Fibroblast of lung (primary cell): ENCODE data around the gene QSOX1. TPM values are rescaled to one million over a fixed set of nuclear protein-coding genes. Genes with fewer than 3 reads are reported as not detected.

ENCODE experiments used
- DNase-seq, 2 donors: peaks; one replicate each; pipeline versions ENCODE4 v3.0.0 to v3.0.0-alpha.2; 2010; ENCODE audit warnings: low read depth in 2 of 2
- H2AFZ ChIP-seq: 2 replicates; pipeline ENCODE4 v1.5.1; 2012; ENCODE audit warnings: low read length, control low read depth, inconsistent platforms
- H3K27ac ChIP-seq: 2 replicates; pipeline ENCODE4 v1.5.1; 2011; ENCODE audit warnings: low read length, control low read depth; ENCODE audit not compliant: insufficient read depth
- H3K27me3 ChIP-seq: 2 replicates; pipeline ENCODE4 v1.5.1; 2011; ENCODE audit warnings: mild to moderate bottlenecking, low read length; ENCODE audit not compliant: control insufficient read depth, insufficient read depth
- H3K36me3 ChIP-seq: 2 replicates; pipeline ENCODE4 v1.5.1; 2011; ENCODE audit warnings: low read length; ENCODE audit not compliant: control insufficient read depth, insufficient read depth
- H3K4me1 ChIP-seq: 2 replicates; pipeline ENCODE4 v1.5.1; 2011; ENCODE audit warnings: low read length; ENCODE audit not compliant: control insufficient read depth, insufficient read depth; ENCODE audit errors: extremely low read depth
- H3K4me2 ChIP-seq: 2 replicates; pipeline ENCODE4 v1.5.1; 2011; ENCODE audit warnings: low read length, control low read depth; ENCODE audit not compliant: insufficient read depth; ENCODE audit errors: extremely low read depth
- H3K4me3 ChIP-seq, 4 experiments: fragments of 200-600 bp in 1 of 4; sonication (generic) in 1 of 4; replicated peaks in 1 of 4; 2 replicates each; pipeline ENCODE4 v1.5.1; 2011 to 2016; ENCODE audit warnings: low read length in 4 of 4, low read depth in 3 of 4, mild to moderate bottlenecking in 3 of 4, control low read depth in 2 of 4, inconsistent platforms in 1 of 4, mixed read lengths in 1 of 4; ENCODE audit not compliant: insufficient read depth in 1 of 4; ENCODE audit errors: control extremely low read depth in 1 of 4
- H3K79me2 ChIP-seq: 2 replicates; pipeline ENCODE4 v1.5.1; 2012; ENCODE audit warnings: mild to moderate bottlenecking, low read length, inconsistent platforms; ENCODE audit not compliant: control insufficient read depth, insufficient read depth
- H3K9ac ChIP-seq: 2 replicates; pipeline ENCODE4 v1.5.1; 2011; ENCODE audit warnings: mild to moderate bottlenecking, low read length, control low read depth; ENCODE audit not compliant: insufficient read depth
- H3K9me3 ChIP-seq: 2 replicates; pipeline ENCODE4 v1.5.1; 2012; ENCODE audit warnings: low read depth, low read length; ENCODE audit not compliant: control insufficient read depth, insufficient read depth
- H4K20me1 ChIP-seq: 2 replicates; pipeline ENCODE4 v1.5.1; 2011; ENCODE audit warnings: low read length; ENCODE audit not compliant: control insufficient read depth, insufficient read depth; ENCODE audit errors: extremely low read depth
- CTCF ChIP-seq, 2 donors: IDR thresholded peaks in 1 of 2; conservative IDR thresholded peaks in 1 of 2; 1 replicate in 1 of 2; 2 replicates in 1 of 2; pipeline ENCODE4 v1.5.1; 2011 to 2012; ENCODE audit warnings: low read length in 2 of 2, control low read depth in 1 of 2, inconsistent platforms in 1 of 2, low read depth in 1 of 2, mild to moderate bottlenecking in 1 of 2
- EZH2 ChIP-seq: IDR thresholded peaks from 2 replicates; pipeline ENCODE4 v1.5.1; 2012; ENCODE audit warnings: low read length, control low read depth, mild to moderate bottlenecking; ENCODE audit errors: missing control alignments
- polyA plus RNA-seq, 2 donors: library from polyadenylated mRNA; depleted of rRNA in 1 of 2; stranded (reverse) in 1 of 2; unstranded in 1 of 2; fragments of >200 nt; gene quantifications; 2 replicates each; pipeline ENCODE4 v1.2.1, GENCODE V29; 2011 to 2012; ENCODE audit warnings: missing spikeins in 1 of 2
- total RNA-seq: library from RNA; depleted of rRNA; stranded (reverse); fragments of >200 nt; gene quantifications from 2 replicates; pipeline ENCODE4 v1.2.1, GENCODE V29; 2014

The QSOX1 gene
- total and polyA plus RNA-seq, 2 donors (not counting 1 experiment from before 2014, with no cell fraction given), result 799 to 1,312 TPM

GRCh38 chr1:180184041-180184440 lies 29.4 kb downstream of the QSOX1 start:
- Histone ChIP-seq H3K9me3 (no peaks in the 10 kb centered on the region), H2AFZ (no peak overlapping the region), H4K20me1 (no peaks in the 10 kb centered on the region), H3K4me3 (no peak overlapping the region), H3K9ac (no peak overlapping the region), H3K79me2 (no peaks in the 10 kb centered on the region), H3K27me3 (no peaks in the 10 kb centered on the region), H3K27ac (no peak overlapping the region), H3K4me1 (no peaks in the 10 kb centered on the region), H3K36me3 (peaks cover 50% of the 10 kb centered on the region), H3K4me2 (no peak overlapping the region)
- DNase-seq, result no peak
- no peak for TF ChIP-seq EZH2
- TF ChIP-seq CTCF (conservative IDR thresholded peaks at IDR 0.05 in 1 of 2, IDR thresholded peaks at IDR 0.05 in 1 of 2; ENCODE audit: low read depth in 1 of 2, low read length in 2 of 2), result no peak

GRCh38 chr1:180185281-180185680 lies 30.6 kb downstream of the QSOX1 start:
- H3K9me3 ChIP-seq, result no peaks in the 10 kb centered on the region
- H3K79me2 ChIP-seq, result no peaks in the 10 kb centered on the region

GRCh38 chr1:180185971-180186645 lies 31.4 kb downstream of the QSOX1 start:
- H3K4me1 ChIP-seq, result no peaks in the 10 kb centered on the region
- H3K27me3 ChIP-seq, result no peaks in the 10 kb centered on the region
- no peaks in the 10 kb centered on the region for H4K20me1 ChIP-seq
- TF ChIP-seq CTCF (conservative IDR thresholded peaks at IDR 0.05 in 1 of 2, IDR thresholded peaks at IDR 0.05 in 1 of 2; ENCODE audit: low read depth in 1 of 2, low read length in 2 of 2) (no peak), EZH2 (no peak)
- no peak overlapping the region for H3K27ac ChIP-seq
- H3K79me2 ChIP-seq, result no peaks in the 10 kb centered on the region
- H3K9me3 ChIP-seq, result no peaks in the 10 kb centered on the region
- no peak overlapping the region for H2AFZ ChIP-seq
- H3K4me2 ChIP-seq, result no peak overlapping the region
- H3K36me3 ChIP-seq, result peaks cover 57% of the 10 kb centered on the region
- no peak for DNase-seq
- no peak overlapping the region for H3K4me3 ChIP-seq
- H3K9ac ChIP-seq, result no peak overlapping the region

More at GRCh38 chr1:180185281-180185680, 30.6 kb downstream of the QSOX1 start:
- Histone ChIP-seq H3K4me3 (no peak overlapping the region), H3K27ac (no peak overlapping the region), H3K27me3 (no peaks in the 10 kb centered on the region), H3K4me2 (no peak overlapping the region), H2AFZ (no peak overlapping the region), H4K20me1 (no peaks in the 10 kb centered on the region), H3K4me1 (no peaks in the 10 kb centered on the region), H3K9ac (no peak overlapping the region), H3K36me3 (peaks cover 52% of the 10 kb centered on the region)
- TF ChIP-seq EZH2 (no peak), CTCF (conservative IDR thresholded peaks at IDR 0.05 in 1 of 2, IDR thresholded peaks at IDR 0.05 in 1 of 2; ENCODE audit: low read depth in 1 of 2, low read length in 2 of 2) (no peak)
- no peak for DNase-seq
